ENCODE measurements around the gene GPD2.

- TF ChIP-seq, protein P1, sequence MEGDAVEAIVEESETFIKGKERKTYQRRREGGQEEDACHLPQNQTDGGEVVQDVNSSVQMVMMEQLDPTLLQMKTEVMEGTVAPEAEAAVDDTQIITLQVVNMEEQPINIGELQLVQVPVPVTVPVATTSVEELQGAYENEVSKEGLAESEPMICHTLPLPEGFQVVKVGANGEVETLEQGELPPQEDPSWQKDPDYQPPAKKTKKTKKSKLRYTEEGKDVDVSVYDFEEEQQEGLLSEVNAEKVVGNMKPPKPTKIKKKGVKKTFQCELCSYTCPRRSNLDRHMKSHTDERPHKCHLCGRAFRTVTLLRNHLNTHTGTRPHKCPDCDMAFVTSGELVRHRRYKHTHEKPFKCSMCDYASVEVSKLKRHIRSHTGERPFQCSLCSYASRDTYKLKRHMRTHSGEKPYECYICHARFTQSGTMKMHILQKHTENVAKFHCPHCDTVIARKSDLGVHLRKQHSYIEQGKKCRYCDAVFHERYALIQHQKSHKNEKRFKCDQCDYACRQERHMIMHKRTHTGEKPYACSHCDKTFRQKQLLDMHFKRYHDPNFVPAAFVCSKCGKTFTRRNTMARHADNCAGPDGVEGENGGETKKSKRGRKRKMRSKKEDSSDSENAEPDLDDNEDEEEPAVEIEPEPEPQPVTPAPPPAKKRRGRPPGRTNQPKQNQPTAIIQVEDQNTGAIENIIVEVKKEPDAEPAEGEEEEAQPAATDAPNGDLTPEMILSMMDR (IDR thresholded peaks at IDR 0.05; ENCODE audit: borderline replicate concordance, extremely low read depth, low read length, poor library complexity, severe bottlenecking): no peak
- TF ChIP-seq EZH2 (IDR thresholded peaks at IDR 0.05; ENCODE audit: borderline replicate concordance, low read depth, low read length, severe bottlenecking): no peak
Observed at GRCh38 chr2:156476021-156476849, 40.1 kb downstream of the GPD2 start.

Measured in DND-41 (cell line).